EL (cell line): Measurements from ENCODE around the gene OSBPL2.

Experiments
- DNase-seq: peaks from one replicate; pipeline ENCODE4 v3.0.0-alpha.2; 2016

The OSBPL2 gene

GRCh38 chr20:62236766-62237513, 1.4 kb upstream of the OSBPL2 start:
- no peak for DNase-seq

GRCh38 chr20:62237514-62237800, 864 bp upstream of the OSBPL2 start:
- DNase-seq = no peak

- no peak for DNase-seq
Observed at GRCh38 chr20:62238569-62239277, 402 bp downstream of the OSBPL2 start.

- no peak for DNase-seq
Observed at GRCh38 chr20:62239278-62239879, 1.1 kb downstream of the OSBPL2 start.

- DNase-seq = no peak
Observed at GRCh38 chr20:62240020-62240685, 1.8 kb downstream of the OSBPL2 start.

GRCh38 chr20:62241506-62241905, 3.2 kb downstream of the OSBPL2 start:
- DNase-seq = no peak

GRCh38 chr20:62242176-62242575, 3.9 kb downstream of the OSBPL2 start:
- no peak for DNase-seq

- DNase-seq = no peak
Observed at GRCh38 chr20:62243106-62243505, 4.8 kb downstream of the OSBPL2 start.

- DNase-seq = no peak
Observed at GRCh38 chr20:62243906-62244515, 5.7 kb downstream of the OSBPL2 start.

- no peak for DNase-seq
Observed at GRCh38 chr20:62244644-62245108, 6.4 kb downstream of the OSBPL2 start.

- DNase-seq = no peak
Observed at GRCh38 chr20:62245911-62246280, 7.6 kb downstream of the OSBPL2 start.

- DNase-seq = no peak
Observed at GRCh38 chr20:62246431-62246830, 8.1 kb downstream of the OSBPL2 start.

- DNase-seq = no peak
Observed at GRCh38 chr20:62246872-62247652, 8.7 kb downstream of the OSBPL2 start.

- DNase-seq = no peak
Observed at GRCh38 chr20:62248890-62249560, 10.7 kb downstream of the OSBPL2 start.

- DNase-seq = peak; percentile 53
Observed at GRCh38 chr20:62252342-62252966, 14.1 kb downstream of the OSBPL2 start.

- DNase-seq = no peak
Observed at GRCh38 chr20:62253398-62253797, 15.1 kb downstream of the OSBPL2 start.

GRCh38 chr20:62254021-62254724, 15.9 kb downstream of the OSBPL2 start:
- DNase-seq = no peak

- no peak for DNase-seq
Observed at GRCh38 chr20:62255976-62256375, 17.7 kb downstream of the OSBPL2 start.

GRCh38 chr20:62258499-62259293, 20.4 kb downstream of the OSBPL2 start:
- DNase-seq = peak; percentile 73

- no peak for DNase-seq
Observed at GRCh38 chr20:62259294-62259565, 20.9 kb downstream of the OSBPL2 start.
